ENCODE data around the gene BAZ1B.
"Not testable (repeated sequence)": the region's sequence is repeated elsewhere in the genome, so short reads cannot be mapped to it uniquely, and the experiment has no call there.

Gene BAZ1B

GRCh38 chr7:73442903-73443500, 79.1 kb downstream of the BAZ1B start:
- no peak for DNase-seq (ENCODE audit: low spot score)

GRCh38 chr7:73442222-73442902, 79.7 kb downstream of the BAZ1B start:
- DNase-seq (ENCODE audit: low spot score), result no peak

GRCh38 chr7:73439410-73439704, 82.7 kb downstream of the BAZ1B start:
- DNase-seq (ENCODE audit: low spot score), result no peak

- no peak for DNase-seq (ENCODE audit: low spot score)
Observed at GRCh38 chr7:73438547-73439409, 83.3 kb downstream of the BAZ1B start.

- no peak for DNase-seq (ENCODE audit: low spot score)
Observed at GRCh38 chr7:73437621-73438416, 84.3 kb downstream of the BAZ1B start.

- no peak for DNase-seq (ENCODE audit: low spot score)
Observed at GRCh38 chr7:73437091-73437490, 85.0 kb downstream of the BAZ1B start.

- no peak for DNase-seq (ENCODE audit: low spot score)
Observed at GRCh38 chr7:73436031-73436929, 85.8 kb downstream of the BAZ1B start.

- no peak for DNase-seq (ENCODE audit: low spot score)
Observed at GRCh38 chr7:73435471-73436009, 86.6 kb downstream of the BAZ1B start.

- DNase-seq (ENCODE audit: low spot score), result no peak
Observed at GRCh38 chr7:73434701-73435069, 87.4 kb downstream of the BAZ1B start.

- DNase-seq (ENCODE audit: low spot score), result no peak
Observed at GRCh38 chr7:73433924-73434700, 88.0 kb downstream of the BAZ1B start.

GRCh38 chr7:73432676-73433075, 89.4 kb downstream of the BAZ1B start:
- DNase-seq (ENCODE audit: low spot score), result no peak

GRCh38 chr7:73431041-73431835, 90.9 kb downstream of the BAZ1B start:
- no peak for DNase-seq (ENCODE audit: low spot score)

- DNase-seq (ENCODE audit: low spot score), result not testable (repeated sequence)
Observed at GRCh38 chr7:73430540-73430939, 91.6 kb downstream of the BAZ1B start.

- DNase-seq (ENCODE audit: low spot score), result no peak
Observed at GRCh38 chr7:73429622-73430505, 92.2 kb downstream of the BAZ1B start.

GRCh38 chr7:73429215-73429614, 92.9 kb downstream of the BAZ1B start:
- no peak for DNase-seq (ENCODE audit: low spot score)

GRCh38 chr7:73427902-73428787, 93.9 kb downstream of the BAZ1B start:
- no peak for DNase-seq (ENCODE audit: low spot score)

GRCh38 chr7:73426016-73426415, 96.1 kb downstream of the BAZ1B start:
- no peak for DNase-seq (ENCODE audit: low spot score)
